ENCODE data around the gene DIP2A. TPM values are rescaled to one million over a fixed set of nuclear protein-coding genes. Genes with fewer than 3 reads are reported as not detected.
"Not testable (repeated sequence)": the region's sequence is repeated elsewhere in the genome, so short reads cannot be mapped to it uniquely, and the experiment has no call there.

Gene DIP2A
- total RNA-seq, 1 donor from 2014 or later = 27.9 TPM

GRCh38 chr21:46572850-46573249 lies 114.2 kb downstream of the DIP2A start:
- H3K36me3 Mint-ChIP-seq (ENCODE audit: low read depth) = peaks cover 45% of the 10 kb centered on the region
- H3K27ac Mint-ChIP-seq (ENCODE audit: unreplicated experiment) = no peak overlapping the region
- H3K4me1 Mint-ChIP-seq (ENCODE audit: low read depth) = peaks cover 3% of the 10 kb centered on the region
- H3K4me3 Mint-ChIP-seq (ENCODE audit: unreplicated experiment) = no peak overlapping the region
- peaks cover 33% of the 10 kb centered on the region for H3K9me3 Mint-ChIP-seq (ENCODE audit: low read depth)
- H3K27me3 Mint-ChIP-seq (ENCODE audit: low read depth) = no peaks in the 10 kb centered on the region
- DNase-seq (ENCODE audit: low spot score) = no peak
- no peak for TF ChIP-seq CTCF (IDR thresholded peaks at IDR 0.05)

DNA sequence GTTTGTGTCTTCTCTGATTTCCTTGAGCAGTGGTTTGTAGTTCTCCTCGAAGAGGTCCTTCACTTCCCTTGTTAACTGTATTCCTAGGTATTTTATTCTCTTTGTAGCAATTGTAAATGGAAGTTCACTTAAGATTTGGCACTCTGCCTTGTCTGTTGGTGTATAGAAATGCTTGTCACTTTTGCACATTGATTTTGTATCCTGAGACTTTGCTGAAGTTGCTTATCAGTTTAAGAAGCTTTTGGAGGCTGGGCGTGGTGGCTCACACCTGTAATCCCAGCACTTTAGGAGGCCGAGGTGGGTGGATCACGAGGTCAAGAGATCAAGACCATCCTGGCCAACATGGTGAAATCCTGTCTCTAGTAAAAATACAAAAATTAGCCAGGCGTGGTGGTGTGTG lies 119.1 kb downstream of the DIP2A start:
- not testable (repeated sequence) for DNase-seq (ENCODE audit: low spot score); H3K27ac Mint-ChIP-seq (ENCODE audit: unreplicated experiment); H3K4me1 Mint-ChIP-seq (ENCODE audit: low read depth); H3K27me3 Mint-ChIP-seq (ENCODE audit: low read depth); H3K4me3 Mint-ChIP-seq (ENCODE audit: unreplicated experiment)
- H3K36me3 Mint-ChIP-seq (ENCODE audit: low read depth) = peaks cover 70% of the 10 kb centered on the region
- peaks cover 65% of the 10 kb centered on the region for H3K9me3 Mint-ChIP-seq (ENCODE audit: low read depth)

DNA sequence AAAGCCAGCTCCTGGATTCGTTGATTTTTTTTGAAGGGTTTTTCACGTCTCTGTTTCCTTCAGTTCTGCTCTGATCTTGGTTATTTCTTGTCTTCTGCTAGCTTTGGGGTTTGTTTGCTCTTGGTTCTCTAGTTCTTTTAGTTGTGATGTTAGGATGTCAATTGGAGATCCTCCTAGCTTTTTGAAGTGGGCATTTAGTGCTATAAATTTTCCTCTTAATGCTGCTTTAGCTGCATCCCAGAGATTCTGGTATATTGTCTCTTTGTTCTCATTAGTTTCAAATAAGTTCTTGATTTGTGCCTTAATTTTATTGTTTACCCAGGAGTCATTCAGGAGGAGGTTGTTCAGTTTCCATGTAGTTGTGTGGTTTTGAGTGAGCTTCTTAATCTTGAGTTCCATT lies 120.7 kb downstream of the DIP2A start:
- not testable (repeated sequence) for H3K27ac Mint-ChIP-seq (ENCODE audit: unreplicated experiment); H3K4me1 Mint-ChIP-seq (ENCODE audit: low read depth); H3K4me3 Mint-ChIP-seq (ENCODE audit: unreplicated experiment); H3K27me3 Mint-ChIP-seq (ENCODE audit: low read depth); DNase-seq (ENCODE audit: low spot score)
- Mint-ChIP-seq H3K36me3 (ENCODE audit: low read depth) (peaks cover 74% of the 10 kb centered on the region), H3K9me3 (ENCODE audit: low read depth) (peaks cover 71% of the 10 kb centered on the region)

- no peak for TF ChIP-seq CTCF (IDR thresholded peaks at IDR 0.05)
- Mint-ChIP-seq H3K27ac (ENCODE audit: unreplicated experiment) (no peak overlapping the region), H3K27me3 (ENCODE audit: low read depth) (no peaks in the 10 kb centered on the region), H3K4me1 (ENCODE audit: low read depth) (no peaks in the 10 kb centered on the region), H3K9me3 (ENCODE audit: low read depth) (peaks cover 74% of the 10 kb centered on the region), H3K36me3 (ENCODE audit: low read depth) (peaks cover 77% of the 10 kb centered on the region), H3K4me3 (ENCODE audit: unreplicated experiment) (no peak overlapping the region)
- no peak for DNase-seq (ENCODE audit: low spot score)
Observed at GRCh38 chr21:46581780-46582307, 123.2 kb downstream of the DIP2A start.

GRCh38 chr21:46585191-46585953 lies 126.7 kb downstream of the DIP2A start:
- Mint-ChIP-seq H3K4me3 (ENCODE audit: unreplicated experiment) (no peak overlapping the region), H3K9me3 (ENCODE audit: low read depth) (peaks cover 74% of the 10 kb centered on the region), H3K27ac (ENCODE audit: unreplicated experiment) (no peak overlapping the region), H3K4me1 (ENCODE audit: low read depth) (no peaks in the 10 kb centered on the region), H3K36me3 (ENCODE audit: low read depth) (peaks cover 63% of the 10 kb centered on the region), H3K27me3 (ENCODE audit: low read depth) (no peaks in the 10 kb centered on the region)
- no peak for DNase-seq (ENCODE audit: low spot score)
- TF ChIP-seq CTCF (IDR thresholded peaks at IDR 0.05) = no peak

DNA sequence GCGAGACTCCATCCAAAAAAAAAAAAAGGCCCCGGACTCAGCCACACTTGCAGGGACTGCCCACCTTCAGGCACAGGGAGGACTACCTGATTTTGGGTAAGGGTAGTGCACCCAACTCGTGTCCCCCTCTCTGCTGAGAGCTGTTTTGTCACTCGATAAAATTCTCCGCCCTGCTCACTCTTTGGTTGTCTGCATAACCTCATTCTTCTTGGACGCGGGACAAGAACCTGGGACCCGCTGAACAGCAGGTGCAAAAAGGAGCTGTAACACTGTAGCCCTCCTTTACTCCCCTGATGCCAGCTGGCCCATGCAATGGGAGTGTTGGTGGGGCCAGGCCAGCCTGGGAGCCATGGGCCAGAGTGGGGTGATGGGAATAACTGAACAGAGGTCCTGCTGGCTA lies 135.6 kb downstream of the DIP2A start:
- no peak for TF ChIP-seq CTCF (IDR thresholded peaks at IDR 0.05)
- Mint-ChIP-seq H3K27ac (ENCODE audit: unreplicated experiment) (no peak overlapping the region), H3K4me3 (ENCODE audit: unreplicated experiment) (no peak overlapping the region), H3K36me3 (ENCODE audit: low read depth) (peaks cover 13% of the 10 kb centered on the region), H3K4me1 (ENCODE audit: low read depth) (peaks cover 6% of the 10 kb centered on the region), H3K27me3 (ENCODE audit: low read depth) (no peaks in the 10 kb centered on the region), H3K9me3 (ENCODE audit: low read depth) (peaks cover 35% of the 10 kb centered on the region)
- no peak for DNase-seq (ENCODE audit: low spot score)

Measured in chondrocyte (in vitro differentiated cells).